NOMO-1 (cell line): Measurements from ENCODE around the gene LRRC17.

ENCODE experiments used
- DNase-seq, 2 experiments: peaks; one replicate each; lab custom pipeline; 2025; ENCODE audit not compliant: unreplicated experiment in 2 of 2; lab: John Stamatoyannopoulos, UW

LRRC17 gene, protein sequence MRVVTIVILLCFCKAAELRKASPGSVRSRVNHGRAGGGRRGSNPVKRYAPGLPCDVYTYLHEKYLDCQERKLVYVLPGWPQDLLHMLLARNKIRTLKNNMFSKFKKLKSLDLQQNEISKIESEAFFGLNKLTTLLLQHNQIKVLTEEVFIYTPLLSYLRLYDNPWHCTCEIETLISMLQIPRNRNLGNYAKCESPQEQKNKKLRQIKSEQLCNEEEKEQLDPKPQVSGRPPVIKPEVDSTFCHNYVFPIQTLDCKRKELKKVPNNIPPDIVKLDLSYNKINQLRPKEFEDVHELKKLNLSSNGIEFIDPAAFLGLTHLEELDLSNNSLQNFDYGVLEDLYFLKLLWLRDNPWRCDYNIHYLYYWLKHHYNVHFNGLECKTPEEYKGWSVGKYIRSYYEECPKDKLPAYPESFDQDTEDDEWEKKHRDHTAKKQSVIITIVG

DNA sequence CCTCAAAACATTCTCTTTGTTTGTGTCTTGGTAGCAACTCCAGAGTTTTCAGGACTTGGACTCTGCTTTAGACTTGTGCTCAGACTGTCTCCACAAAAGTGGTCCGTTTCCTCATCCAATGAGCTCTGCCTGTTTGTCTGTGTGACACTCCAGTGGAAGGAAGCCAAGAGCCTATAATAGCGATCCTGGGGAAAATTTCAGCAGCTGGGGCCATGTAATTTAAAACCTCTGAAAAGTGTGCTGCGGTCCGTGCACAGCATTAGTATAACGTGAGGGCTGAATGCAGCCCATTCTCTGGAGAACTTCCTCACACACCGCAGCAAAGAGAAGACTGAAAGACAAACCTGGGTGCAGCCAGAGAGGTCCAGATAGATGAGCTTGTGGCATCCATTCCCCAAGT lies at the start of gene LRRC17:
Gene LRRC17 (plus strand): TSS at position 259 of the 400 bp plus-strand sequence. CDS start 20,914 bp downstream, outside the sequence.
- no peak for DNase-seq

DNA sequence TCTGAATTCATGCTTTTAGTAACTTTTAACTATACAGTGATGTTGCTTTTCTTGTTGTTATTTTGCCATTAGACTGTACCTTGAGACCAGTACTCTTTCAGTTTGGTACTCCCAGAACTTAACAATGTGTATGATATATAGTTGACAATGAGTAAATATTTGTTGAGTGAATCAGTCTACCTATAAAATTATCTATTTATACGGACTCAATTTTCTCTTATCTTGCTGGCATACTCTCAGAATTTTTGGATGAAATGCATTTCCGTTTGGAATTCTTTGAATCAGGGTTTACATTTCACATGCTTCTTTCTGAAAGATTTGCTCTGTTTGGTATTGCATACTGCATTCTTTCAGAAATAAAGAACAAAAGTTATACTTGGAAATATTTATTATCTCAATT lies 47.8 kb upstream of the LRRC17 start:
- DNase-seq: no peak

DNA sequence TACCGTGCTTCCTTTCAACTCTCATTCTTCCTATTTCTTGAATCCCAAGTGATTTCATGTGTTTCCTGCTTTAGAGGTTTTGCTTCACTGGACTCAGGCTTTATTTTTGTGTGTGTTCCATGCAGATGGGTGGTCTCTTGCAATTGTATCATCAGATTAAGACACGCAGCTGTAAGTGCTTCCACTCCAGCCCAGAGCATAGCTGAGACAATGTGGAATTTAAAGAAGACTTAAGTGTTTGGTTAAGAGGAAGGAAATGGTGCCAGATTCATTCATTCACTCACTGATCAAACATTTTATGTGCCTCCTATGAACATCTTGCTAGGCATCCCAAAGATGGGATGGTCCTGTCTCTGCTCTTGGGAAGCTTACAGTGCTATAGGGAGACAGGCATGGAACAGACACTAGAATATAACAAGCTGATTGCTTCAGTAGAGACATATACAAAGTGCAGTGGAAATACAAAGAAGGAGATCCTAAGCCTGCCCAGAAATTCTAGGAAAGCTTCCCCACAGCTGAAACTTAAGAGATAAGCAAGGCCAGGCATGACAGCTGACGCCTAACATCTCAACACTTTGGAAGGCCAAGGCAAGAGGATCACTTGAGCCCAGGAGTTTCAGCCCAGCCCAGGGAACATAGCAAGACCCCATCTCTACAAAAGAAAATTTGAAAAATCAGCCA lies 46.1 kb upstream of the LRRC17 start:
- DNase-seq: no peak

DNA sequence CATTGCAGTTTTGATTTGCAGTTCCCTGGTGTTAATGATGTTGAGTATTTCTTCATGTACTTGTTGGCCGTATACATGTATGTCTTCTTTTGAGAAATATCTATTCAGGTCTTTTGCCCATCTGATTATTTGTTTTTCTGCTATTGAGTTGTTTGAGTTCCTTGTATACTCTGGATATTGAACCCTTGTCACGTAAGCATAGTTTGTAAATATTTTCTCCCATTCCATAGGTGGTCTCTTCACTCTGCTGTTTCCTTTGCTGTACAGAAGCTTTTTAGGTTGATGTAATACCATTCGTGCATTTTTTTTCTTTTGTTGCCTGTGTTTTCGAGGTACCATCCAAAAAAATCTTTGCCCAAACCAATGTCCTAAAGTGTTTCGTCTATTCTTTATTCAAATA lies 43.6 kb upstream of the LRRC17 start:
- DNase-seq: no peak

DNA sequence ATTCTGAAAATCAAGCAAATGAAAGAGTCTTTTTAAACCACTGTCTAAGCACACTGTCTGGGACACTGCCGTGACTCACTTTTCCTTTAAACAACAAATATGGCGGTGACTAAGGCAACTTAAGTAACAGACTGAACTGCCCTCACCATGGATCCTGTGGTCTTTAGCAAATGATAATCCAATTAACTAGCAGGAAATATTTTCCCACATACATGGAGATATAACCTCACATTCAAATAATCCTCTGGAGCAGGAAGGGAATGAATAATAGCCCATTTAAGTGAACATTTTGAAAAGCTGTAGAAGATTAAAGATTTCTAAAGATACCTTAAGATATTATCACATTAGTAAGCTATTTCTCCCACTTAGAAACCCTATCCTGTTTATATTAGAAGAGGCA lies 40.3 kb upstream of the LRRC17 start:
- no peak for DNase-seq

DNA sequence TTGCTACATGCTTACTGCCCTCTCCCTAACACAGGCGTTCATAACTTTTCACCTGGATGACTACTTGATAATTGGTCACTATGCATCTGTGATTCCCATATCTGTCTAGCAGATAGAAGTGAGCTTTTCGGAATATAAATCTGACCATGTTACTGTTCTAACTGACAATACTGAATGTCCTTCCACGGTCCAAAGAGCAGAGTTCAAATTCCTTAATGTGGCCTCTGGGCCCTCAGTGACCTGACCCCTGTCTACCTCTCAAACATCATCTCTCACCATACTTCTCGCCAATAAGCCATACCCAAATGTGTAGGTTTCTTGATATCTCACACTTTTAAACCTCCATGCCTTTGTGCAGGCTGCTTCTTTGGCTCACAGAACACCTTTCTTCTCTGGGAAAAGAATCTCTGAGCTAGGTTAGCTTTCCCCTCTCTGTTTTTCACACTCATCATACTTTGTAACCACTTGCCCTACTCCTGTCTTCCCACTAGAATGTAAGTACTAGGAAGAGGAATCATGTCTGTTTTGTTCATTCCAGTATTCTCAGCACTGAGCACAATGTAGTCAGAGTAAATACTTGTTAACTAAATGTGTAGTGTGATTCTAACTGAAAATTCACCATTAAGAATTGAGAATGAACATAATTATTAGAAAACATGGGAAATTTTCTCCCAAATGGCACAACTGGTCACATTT lies 39.2 kb upstream of the LRRC17 start:
- no peak for DNase-seq

DNA sequence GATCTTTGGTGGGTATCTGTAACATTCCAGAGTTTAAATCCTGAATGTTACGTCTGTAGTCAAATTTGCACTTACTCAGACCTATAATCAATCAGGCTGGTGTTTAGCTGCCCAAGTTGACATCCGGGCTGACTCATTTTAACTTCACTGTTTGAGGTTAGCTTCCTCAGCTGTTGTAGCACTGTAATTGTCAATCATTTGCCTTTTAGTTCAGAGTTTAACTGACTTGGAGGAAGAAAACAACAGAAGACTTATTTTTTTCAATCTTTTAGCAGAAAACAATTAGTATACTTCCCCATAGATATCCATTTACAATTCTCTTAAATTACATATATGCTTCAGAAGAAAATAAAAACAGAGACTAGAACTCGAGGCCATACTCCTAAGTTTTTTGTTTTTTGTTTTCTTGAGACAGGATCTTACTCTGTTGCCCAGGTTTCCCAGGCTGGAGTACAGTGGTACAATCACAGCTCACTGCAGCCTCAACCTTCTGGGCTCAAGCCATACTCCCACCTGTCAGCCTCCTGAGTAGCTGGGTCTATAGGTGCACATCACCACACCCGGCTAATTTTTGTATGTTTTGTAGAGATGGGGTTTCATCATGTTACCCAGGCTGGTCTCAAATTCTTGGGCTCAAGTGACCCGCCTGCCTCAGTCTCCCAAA lies 38.5 kb upstream of the LRRC17 start:
- peak in 1 of 2 experiments; percentile 52 for DNase-seq

DNA sequence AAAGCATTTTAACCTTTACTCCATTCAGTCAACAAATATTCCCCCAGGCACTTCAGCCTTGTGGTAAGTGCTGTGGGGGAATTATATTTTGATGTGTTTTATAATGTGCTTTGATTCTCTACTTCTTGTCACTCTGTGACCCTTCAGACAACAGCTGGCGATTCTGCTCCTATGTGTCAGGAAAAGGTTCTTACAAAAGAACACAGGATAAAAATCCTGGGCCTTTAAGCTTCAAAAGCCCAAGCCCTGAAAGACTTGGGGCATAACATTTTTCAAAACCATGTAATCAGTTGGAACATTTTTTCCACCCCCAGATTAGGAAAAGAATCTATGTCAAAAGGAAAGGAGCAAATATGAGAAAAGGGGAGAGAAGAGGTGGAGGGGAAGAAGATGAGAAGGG lies 37.8 kb upstream of the LRRC17 start:
- no peak for DNase-seq

DNA sequence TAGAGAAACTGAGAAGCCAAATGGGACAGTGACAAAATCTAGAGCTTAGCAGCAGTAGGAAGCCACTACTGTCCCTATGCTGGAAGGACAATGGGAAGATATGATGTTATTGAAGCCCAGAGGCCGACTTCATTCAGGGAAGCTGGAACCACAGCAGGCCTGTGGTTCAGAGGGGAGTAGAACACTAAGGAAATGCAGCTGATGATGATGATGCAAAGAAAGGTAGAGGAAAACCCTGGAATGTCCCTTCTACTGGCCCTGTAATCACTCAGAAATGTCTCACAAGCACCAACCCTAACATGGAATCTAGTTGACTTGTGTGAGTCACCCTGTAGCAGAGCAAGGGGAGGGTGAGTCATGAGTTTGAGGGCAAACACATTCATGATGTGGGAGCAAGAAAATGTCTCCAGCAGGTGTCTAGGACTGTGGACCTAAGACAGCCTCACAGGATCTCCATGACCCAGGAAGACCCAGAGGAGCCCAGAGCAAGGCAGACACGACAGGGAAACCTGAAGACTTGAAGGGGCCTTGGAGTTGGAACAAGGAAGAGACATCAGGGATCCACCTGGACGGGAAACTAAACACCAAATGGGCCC lies 37.0 kb upstream of the LRRC17 start:
- peak in 1 of 2 experiments; percentile 0 for DNase-seq

DNA sequence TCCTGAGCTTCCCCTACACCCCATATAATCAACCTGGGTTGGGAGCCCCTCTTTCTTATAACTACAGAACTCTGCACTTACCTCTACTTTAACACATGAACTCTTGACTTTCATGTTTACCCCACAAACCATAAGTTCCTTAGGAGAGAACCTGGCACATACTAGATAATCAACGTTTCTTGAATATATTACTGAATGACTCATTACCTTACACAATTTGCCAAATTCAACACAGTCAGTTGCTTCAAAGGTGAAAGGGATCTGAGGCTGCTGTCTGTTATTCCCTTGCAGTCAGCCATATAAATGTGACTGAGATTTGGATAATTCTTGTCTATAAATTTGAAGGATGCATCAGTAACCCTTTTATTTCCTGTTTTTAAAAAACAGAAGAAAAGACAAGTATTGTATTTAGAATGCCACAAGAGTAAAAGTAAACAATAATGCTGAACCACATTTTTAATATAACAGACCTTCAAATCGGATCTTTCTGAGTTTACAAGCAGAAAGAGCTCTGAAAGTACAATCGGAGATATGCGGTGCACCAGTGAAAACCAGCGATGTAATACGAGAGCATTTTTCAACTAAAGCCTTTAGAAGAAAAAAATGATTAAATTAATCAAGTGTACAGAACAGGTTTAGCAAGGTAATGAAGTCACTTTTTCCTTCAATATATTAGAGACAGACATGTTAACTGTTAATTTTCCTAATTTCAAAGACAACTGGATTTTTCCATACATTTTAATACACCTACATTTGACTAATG lies 29.5 kb upstream of the LRRC17 start:
- DNase-seq: peak; percentile 24 to 48

DNA sequence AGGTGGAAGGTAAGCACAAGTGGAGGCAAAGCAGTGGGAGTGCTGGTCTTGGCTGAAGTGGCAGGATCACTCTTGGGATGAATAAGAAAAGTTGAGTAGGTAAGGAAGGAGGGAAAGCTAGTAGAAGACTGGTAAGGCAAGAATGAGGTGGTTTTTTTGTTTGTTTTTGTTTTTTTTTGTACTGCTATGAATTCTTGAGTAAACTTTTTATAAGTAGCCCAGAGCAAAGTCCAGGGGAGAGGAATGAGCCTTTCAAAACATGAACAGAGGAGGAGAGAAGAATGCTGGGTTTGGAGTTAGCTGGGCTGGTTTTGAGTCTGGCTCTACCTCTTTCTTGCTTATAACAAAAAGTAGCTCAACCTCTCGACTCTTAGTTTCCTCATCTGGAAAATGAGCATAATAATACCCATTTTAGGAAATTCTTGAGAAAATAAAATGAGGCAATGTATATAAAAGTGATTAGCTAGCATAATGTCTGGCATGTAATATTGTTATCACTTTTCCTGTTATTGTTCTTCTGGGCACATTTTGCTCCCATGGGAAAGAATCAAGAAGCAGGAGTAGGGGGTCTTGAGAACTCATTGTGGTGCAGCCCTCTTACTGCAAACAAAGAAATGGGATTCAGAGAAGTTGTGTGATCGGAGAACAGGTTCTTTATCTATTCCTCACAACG lies 24.1 kb upstream of the LRRC17 start:
- DNase-seq: no peak

DNA sequence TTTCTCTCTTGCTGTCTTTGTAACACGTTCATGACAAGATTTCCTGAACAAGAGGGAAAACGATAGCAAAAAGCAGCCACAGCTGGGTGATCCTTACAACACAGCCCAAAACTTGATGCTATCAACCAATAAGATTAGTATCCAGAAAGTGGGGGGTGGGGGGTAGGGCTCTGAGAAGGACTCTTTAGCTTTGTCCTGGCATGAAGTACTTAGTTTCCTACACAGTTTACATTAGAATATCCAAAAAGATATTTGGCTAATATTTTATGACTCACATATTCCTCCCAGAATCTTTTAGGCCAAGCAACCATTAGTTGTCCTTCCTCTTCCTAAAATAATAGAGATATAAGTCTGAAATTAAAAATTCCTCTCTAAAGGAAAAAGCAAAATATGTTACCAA lies 22.9 kb upstream of the LRRC17 start:
- no peak for DNase-seq

DNA sequence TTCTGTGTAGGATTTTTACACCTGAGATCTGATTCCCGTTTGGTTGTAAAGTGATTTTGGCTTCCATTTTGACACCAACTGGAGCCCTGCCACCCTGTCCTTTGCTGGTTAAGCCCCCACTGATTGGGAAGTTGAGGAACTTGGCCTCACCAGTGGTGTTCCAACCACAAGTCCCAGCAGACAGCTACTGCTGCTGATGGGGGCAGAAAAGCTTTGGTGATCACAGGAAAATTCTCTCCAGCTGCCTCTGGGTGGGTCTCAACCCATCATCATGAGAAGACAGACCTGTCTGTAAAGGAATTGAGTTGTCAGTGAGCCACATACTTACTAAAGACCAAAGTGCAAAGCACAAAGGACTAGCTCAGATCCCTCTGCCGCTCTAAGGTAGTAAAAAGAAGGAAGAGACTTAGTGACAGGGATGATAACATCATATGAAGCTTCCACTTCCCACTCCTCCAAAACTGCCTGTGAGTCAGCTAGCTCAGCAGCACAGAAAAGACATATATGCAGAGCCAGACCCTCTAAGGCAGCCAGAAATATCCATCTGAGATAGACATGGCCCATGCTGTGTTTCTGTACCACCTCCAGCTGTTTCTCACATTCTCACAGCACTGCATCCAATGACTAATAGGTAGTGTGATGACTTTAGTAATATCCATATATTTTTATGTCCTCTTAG lies 22.4 kb upstream of the LRRC17 start:
- DNase-seq: peak; percentile 23 to 31

DNA sequence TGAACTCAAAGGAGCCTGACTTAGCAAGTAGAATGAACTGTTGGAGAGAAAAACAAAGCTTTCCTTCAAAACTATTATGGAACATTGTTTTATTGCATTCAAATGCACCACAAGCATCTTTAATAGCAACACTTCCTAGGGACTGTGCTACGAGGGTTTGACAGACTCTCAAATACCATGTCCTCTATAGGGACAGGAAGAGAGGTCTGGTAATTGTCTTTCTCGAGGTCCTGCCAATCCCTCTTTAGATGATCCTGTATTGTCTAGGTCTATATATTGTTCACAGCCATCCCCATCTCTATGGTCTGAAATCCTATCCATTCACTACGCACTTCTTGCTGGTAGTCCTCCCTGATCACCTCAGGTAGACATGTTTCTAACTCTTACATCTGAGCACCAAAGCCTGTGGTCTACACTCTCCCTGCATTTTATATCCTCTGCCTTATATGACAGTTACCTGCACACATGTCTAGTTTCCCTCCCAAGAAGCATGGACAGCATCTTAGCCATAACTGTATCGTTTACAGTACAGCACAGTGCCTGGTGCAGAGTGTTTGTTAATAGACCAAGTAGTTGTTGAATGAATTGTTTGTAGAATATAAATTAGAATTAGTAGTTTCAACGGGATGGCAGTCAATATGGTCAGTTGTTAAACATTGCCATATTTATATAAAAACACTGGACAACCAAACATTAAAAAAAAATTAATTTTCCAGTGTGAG lies 21.7 kb upstream of the LRRC17 start:
- DNase-seq: no peak

DNA sequence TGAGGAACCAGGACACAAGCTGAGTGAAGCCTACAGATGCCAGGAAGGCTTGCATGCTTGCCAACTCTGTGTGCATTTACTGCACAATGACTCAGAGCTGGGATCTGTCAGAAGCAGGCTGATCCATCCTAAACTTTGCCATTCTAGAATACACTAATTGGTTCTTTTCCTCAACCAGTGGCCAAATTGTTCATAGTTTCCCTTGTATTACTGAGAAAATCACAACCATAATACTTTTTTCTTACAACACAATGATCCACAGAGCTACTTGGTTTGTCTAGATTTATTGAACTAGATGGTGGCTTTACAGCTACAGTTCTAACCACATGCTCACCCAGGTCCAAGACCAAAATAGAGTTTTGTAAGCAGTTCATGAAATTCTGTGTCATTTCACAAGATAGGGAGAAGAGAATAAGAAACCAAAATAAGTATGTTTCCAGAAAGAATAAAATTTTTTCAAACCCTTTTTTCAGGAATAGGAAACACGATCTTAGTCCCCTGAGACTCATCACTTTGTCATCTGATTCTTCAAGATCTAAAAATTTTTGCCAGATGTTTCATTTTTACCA lies 21.0 kb upstream of the LRRC17 start:
- DNase-seq: peak in 1 of 2 experiments; percentile 10

DNA sequence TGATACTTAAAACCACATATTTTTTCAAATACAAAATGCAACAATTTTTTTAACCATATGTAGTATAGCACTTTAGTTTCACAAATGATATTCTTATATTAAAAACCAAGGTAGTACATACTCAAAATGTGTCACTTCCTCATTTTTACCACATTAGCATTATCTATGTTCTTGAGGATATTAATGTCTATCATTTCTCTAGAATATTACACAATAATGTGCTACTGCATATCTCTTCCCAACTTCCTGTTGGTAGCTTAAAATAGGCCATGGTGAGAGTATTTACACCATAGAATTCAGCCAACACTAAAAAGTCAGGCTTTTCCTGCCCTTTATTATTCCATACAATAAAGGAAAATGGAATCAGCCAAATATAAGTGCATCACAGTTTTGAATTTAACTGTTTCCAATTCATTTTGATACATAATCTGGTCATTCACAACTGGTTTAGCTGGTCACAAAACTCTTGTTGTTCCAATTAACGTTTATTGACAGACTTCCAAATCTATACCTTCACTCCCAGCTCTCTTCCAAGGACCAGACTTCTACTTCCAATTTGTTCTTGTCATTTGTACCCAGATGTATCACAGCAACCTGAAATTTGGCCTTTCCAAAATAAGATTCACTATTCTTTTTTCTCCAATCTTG lies 20.0 kb upstream of the LRRC17 start:
- peak in 1 of 2 experiments; percentile 69 for DNase-seq

DNA sequence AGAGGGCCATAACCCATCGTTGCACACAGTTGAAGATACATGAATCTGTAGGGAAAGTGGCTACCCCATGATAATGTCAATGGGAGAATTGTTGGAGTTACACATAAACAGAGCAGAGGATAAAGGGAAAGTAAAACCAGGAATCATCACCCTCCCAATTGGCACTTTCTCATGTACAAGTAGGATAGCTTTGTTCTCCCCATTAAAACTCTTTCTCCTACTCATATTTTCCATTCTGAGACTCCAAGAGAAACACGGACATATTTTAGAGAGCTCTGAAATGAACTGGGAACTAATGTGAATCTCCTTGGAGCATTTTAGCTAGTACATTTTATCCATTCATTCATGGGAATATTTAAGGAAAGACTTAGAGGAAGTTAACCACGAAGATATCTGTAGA lies 17.2 kb upstream of the LRRC17 start:
- DNase-seq: no peak
